BJ (cell line): Measurements from ENCODE around the gene SCP2. TPM values are rescaled to one million over a fixed set of nuclear protein-coding genes. Genes with fewer than 3 reads are reported as not detected.

Experiments used
- CTCF ChIA-PET: fragments of 350-600 bp; formaldehyde crosslinking; extraction: SDS; loops from one replicate; lab custom pipeline; 2021; ENCODE audit warnings: antibody characterized with exemption, inconsistent platforms; lab: Yijun Ruan, JAX
- POLR2A ChIA-PET: fragments of 300-600 bp; sonication (Branson Sonifier 250); formaldehyde crosslinking; extraction: SDS; loops from one replicate; lab custom pipeline; 2021; ENCODE audit warnings: antibody characterized with exemption; lab: Charles Lee
- DNase-seq: peaks from one replicate; pipeline ENCODE4 v3.0.0-alpha.2; 2011; ENCODE audit warnings: low read depth
- H3K27me3 ChIP-seq: 2 replicates; pipeline ENCODE4 v1.6.0; 2011; ENCODE audit warnings: low read length; ENCODE audit not compliant: control insufficient read depth, insufficient read depth
- H3K36me3 ChIP-seq: 2 replicates; pipeline ENCODE4 v1.5.1; 2011; ENCODE audit warnings: low read length; ENCODE audit not compliant: control insufficient read depth, insufficient read depth
- H3K4me3 ChIP-seq: 2 replicates; pipeline ENCODE4 v1.5.1; 2011; ENCODE audit warnings: low read depth, mild to moderate bottlenecking, control low read depth, low read length
- CTCF ChIP-seq: IDR thresholded peaks from 2 replicates; pipeline ENCODE4 v1.5.1; 2011; ENCODE audit warnings: low read depth, mild to moderate bottlenecking, control low read depth, inconsistent platforms, low read length, moderate library complexity; ENCODE audit not compliant: insufficient read depth
- polyA plus RNA-seq: library from polyadenylated mRNA; depleted of rRNA; stranded (reverse); fragments of >200 nt; gene quantifications from 2 replicates; pipeline ENCODE4 v1.2.3, GENCODE V29; 2011

The SCP2 gene
- polyA plus RNA-seq, 1 experiment: 50.0 TPM

- Histone ChIP-seq H3K4me3 (no peak overlapping the region), H3K36me3 (peaks cover 15% of the 10 kb centered on the region), H3K27me3 (no peaks in the 10 kb centered on the region)
- no peak for TF ChIP-seq CTCF
- CTCF ChIA-PET: interaction anchor here (0.9 kb wide), 1 partner anchor 11 kb away, joined by 3 read pairs; no protein-coding TSS in a partner anchor
- POLR2A ChIA-PET: no interaction called here
- no peak for DNase-seq
Measured at GRCh38 chr1:53069663-53070327, 142.7 kb downstream of the SCP2 start.

GRCh38 chr1:53070621-53071020 is 143.5 kb downstream of the SCP2 start:
- ChIA-PET POLR2A (no interaction called here), CTCF (no interaction called here)
- Histone ChIP-seq H3K27me3 (no peaks in the 10 kb centered on the region), H3K4me3 (no peak overlapping the region), H3K36me3 (peaks cover 19% of the 10 kb centered on the region)
- no peak for TF ChIP-seq CTCF
- no peak for DNase-seq

GRCh38 chr1:53071167-53071865 is 144.2 kb downstream of the SCP2 start:
- no peak for DNase-seq
- TF ChIP-seq CTCF: no peak
- Histone ChIP-seq H3K27me3 (no peaks in the 10 kb centered on the region), H3K4me3 (no peak overlapping the region), H3K36me3 (peaks cover 21% of the 10 kb centered on the region)
- CTCF ChIA-PET: interaction anchor here (0.8 kb wide), 1 partner anchor 115 kb away, joined by 4 read pairs; no protein-coding TSS in a partner anchor
- POLR2A ChIA-PET: no interaction called here

GRCh38 chr1:53071915-53072314 is 144.8 kb downstream of the SCP2 start:
- no peaks in the 10 kb centered on the region for H3K27me3 ChIP-seq
- DNase-seq: no peak
- ChIA-PET CTCF (interaction anchor here (0.8 kb wide), 1 partner anchor 114 kb away, joined by 4 read pairs; no protein-coding TSS in a partner anchor), POLR2A (no interaction called here)
- TF ChIP-seq CTCF: no peak
- no peak overlapping the region for H3K4me3 ChIP-seq
- peaks cover 21% of the 10 kb centered on the region for H3K36me3 ChIP-seq

- Histone ChIP-seq H3K36me3 (peaks cover 27% of the 10 kb centered on the region), H3K4me3 (no peak overlapping the region), H3K27me3 (no peaks in the 10 kb centered on the region)
- TF ChIP-seq CTCF: no peak
- CTCF ChIA-PET: interaction anchor here (1.2 kb wide), 1 partner anchor 49 kb away, joined by 3 read pairs; no protein-coding TSS in a partner anchor
- POLR2A ChIA-PET: no interaction called here
- DNase-seq: no peak
Measured at GRCh38 chr1:53073287-53073686, 146.2 kb downstream of the SCP2 start.
